Sciatic nerve (tissue), 2 donors: ENCODE results near the gene CHPF. TPM values are rescaled to one million over a fixed set of nuclear protein-coding genes. Genes with fewer than 3 reads are reported as not detected.

ENCODE experiments used
- ATAC-seq: fragments of 200-7000 bp; cut with Tn5 transposase; one replicate; pipeline ENCODE4 v1.9.1; 2020; ENCODE audit warnings: mild to moderate bottlenecking, moderate library complexity
- DNase-seq: peaks from one replicate; pipeline ENCODE4 v3.0.0-alpha.2; 2020; ENCODE audit warnings: low spot score
- intact Hi-C: fragments of 100-400 bp; cut with DNase I; formaldehyde crosslinking; loops from one replicate; pipeline ENCODE4 v1.14.2; 2022
- total RNA-seq: library from RNA; stranded (reverse); fragmentation: NEBNext Ultra II Directional; extraction: Animal tissue kit (Norgen Biotek cat#: 25700); gene quantifications from one replicate; pipeline ENCODE4 v1.2.1, GENCODE V29; 2021
- donor health status: DM: no; HTN: no; CAD: no.
- donor health status: DM: no; HTN: no; CAD: no.

The CHPF gene
- total RNA-seq, 1 donor from 2014 or later = 33.4 TPM

DNA sequence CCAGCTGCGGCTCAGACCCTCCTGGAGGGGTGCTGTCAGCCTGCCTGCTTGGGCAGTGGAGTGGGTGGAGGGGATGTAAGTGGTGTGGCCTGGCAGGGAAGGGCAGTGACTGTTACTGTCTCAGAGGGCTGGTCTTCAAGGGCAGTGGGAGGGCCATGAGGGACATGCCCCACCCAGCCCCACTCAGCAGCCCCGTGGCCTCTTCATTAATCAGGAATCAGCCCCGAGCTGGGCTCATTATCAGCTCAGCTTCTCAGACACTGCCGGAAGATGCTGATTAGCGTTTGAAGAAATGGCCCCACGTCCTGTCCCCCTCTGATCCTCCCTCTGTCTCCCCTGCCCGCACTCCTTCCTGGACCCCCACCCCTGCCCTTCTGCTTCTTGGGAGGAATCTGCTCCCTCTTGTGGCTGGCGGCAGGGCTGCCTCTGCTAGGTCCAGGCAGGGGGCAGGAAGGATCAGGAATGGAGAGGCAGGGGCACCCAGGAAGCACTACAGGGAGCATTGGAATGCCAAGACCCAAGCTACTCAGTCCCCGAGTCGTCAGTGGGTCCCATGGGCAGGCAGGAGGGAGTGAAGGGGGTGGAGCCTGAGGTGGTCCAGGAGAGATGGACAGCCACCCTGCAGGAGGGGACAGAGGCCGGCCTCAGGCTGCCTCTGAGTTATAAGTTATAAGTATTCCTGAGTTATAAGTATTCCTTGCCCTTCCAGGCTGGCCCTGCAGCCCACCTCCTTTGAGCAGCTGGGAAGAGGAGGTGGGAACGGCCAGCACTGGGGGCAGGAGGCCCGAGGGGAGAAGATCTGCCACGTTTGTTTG, 22.3 kb downstream of the CHPF start:
- no peak for DNase-seq
- intact Hi-C loops = no loop called here

DNA sequence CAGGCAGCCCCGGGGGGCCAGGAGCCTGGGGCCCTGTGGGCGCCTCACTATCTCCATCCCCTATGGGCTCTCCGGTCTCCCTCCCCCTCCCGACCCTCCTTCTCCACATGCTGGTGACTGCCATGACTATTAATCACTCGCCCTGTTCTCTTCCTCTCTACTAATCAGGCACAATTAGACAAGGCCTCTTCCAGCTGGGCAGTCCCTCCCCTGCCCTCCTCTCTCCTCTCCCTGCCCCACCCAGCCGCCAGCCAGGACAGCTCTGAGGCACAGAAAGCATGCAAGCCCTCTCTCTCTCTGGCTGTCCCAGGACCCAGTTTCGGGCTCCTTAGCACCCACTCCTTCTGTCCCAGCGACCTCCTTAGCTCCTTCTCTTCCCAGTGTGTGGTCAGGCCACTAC, 23.5 kb downstream of the CHPF start:
- intact Hi-C loops = no loop called here
- ATAC-seq (no peak), DNase-seq (no peak)

More for the DNA sequence above, 22.3 kb downstream of the CHPF start:
- ATAC-seq = peak; percentile 47

DNA sequence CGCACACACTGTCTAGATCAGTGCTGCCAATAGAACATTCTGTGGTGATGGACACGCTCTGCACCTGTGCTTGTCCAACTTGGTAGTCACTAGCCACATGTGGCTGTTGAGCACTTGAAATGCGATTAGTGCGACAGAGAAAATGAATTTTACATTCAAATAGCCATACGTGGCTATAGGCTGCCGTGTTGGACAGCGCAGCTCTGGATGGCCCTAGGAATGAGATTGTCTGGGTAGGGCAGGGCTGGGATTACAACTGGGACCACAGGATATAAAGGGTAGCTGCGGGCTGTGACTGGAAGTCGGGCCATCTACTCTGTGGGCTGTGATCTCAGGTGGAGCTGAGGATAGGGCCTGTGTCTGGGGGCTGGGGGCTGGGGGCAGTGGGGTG, 24.1 kb downstream of the CHPF start:
- ATAC-seq = no peak
- no peak for DNase-seq
- intact Hi-C loops = no loop called here

DNA sequence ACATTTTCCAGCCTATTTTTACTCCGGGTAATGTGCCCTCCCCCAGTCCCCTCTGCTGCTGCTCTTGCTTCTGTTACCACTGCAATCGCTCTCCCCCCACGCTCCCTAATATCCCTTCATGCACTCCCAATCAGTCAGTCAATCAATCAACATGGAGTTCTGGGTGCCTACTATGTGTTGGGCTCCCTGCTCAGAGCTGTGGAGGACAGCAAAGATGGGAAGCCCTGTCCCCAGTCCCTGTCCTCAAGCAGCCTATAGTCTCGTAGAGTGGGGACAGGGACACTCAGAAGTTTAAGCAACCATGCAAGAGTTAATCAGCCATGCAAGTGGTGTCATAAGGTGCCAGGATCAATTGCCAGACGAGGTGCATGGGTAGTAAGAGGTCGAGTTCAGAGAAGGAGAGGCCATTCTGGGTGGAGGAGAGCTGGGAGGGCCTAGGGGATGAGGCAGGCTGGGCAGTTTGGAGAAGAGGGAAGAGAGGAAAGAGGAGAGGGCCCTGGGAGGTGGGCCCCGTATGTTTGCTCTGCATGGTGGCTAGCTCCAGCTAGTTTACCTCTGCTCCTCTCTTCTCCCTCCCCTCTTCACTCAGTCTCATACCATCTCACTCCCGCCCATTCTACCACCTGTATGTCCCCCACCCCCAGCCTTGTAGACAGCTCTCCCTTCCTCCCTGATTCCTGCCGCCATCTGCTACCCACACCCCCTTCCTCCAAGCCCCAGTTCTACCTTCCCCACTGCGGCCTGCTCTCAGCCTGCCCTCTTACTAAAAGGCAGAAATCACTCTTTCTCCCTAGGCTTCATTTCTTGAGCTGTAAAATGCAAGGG, 25.4 kb downstream of the CHPF start:
- intact Hi-C loops = no loop called here
- no peak for ATAC-seq
- DNase-seq = no peak

DNA sequence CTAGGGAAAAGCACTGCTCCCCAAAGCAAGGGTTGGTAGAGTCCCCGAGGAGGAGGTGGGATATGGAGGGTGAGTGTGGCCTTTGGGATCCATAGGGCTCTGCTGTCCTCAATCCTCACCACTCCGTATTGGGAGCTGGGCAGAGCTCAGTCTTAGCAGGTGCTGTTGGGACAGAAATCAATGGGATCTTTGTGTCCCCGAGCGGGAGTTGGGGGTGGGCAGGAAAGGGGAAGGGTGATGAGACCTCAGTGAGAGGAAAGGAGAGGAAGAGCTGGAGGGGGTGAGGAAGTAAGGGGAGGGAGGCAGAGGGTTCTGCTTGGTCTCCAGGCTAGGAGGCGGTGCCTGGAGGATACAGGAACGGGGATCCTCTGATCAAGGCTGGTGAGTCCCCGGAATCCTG, 26.7 kb downstream of the CHPF start:
- ATAC-seq (no peak), DNase-seq (no peak)
- intact Hi-C loops = no loop called here

DNA sequence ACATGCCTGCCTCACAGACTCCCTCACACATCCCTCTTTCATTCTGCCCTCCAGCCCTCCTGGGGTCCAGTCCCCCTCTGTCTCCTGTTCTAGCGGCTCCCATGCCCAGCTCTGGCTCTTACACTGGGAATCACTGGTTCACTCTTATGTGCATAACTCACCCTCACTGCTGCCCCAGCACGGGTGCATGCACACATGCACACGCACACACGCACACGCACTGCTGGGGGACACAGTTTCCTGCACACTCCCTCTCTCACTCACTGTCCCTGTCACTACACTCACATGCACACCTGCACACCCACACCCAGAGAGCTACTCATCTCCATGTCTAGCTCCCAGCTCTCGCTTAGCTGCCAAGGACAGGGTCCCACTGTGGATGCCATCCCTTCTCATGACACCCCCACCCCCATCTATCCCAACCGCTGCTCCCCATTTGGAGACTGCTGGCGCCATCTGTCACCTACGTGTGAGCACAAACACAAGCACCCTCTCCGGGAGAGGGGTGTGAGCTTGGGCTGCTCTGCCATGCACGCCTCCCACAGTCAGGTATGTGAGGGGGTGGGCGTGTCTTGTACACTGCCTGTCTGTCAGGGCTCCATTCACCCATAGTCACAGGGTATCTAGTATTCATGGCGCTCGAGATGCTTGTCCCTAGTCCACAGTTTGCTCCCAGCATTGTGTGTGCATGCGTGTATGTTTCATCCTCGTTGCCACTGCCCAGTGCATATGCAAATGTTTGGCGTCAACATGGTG, 27.6 kb downstream of the CHPF start:
- ATAC-seq = no peak
- intact Hi-C loops = no loop called here
- DNase-seq = no peak

DNA sequence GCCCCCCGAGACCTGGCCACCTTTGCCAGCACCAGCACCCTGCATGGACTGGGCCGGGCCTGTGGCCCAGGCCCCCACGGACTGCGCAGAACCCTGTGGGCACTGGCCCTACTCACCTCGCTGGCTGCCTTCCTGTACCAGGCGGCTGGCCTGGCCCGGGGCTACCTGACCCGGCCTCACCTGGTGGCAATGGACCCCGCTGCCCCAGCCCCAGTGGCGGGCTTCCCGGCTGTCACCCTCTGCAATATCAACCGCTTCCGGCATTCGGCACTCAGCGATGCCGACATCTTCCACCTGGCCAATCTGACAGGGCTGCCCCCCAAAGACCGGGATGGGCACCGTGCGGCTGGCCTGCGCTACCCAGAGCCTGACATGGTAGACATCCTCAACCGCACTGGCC, 28.8 kb downstream of the CHPF start:
- no peak for DNase-seq
- intact Hi-C loops = no loop called here
- ATAC-seq = no peak

DNA sequence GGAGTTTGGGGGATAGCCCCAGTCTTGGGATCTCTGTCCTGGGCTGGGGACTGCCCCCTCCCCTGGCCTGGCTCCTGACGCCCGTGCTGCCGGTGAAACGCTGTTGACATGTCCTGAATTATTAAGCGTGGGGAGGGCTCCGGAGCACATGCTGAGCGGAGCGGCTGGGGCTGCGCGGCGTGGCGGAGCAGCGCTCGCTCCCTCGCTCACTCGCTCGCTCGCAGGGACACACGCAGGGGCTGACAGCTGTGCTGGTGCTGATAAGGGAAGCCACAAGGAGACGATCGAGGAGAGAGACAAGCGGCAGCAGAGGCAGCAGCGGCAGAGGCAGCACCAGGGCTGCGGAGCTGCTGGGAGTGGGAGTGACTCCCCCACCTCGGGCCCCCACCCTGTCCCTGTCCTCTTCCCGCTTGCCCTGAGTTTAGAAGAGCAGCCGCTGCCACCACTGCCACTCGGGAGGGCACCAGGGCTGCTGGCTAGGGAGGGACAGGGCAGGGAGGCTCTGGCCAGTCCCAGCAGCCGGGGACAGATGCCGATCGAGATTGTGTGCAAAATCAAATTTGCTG, 29.3 kb downstream of the CHPF start, which contains the start of gene ASIC4:
Gene ASIC4, plus strand, starts transcription at position 287 of the 566 bp plus-strand sequence. Its CDS starts 243 bp downstream, at position 530.
- DNase-seq = no peak
- intact Hi-C loops = no loop called here
- ATAC-seq = no peak

DNA sequence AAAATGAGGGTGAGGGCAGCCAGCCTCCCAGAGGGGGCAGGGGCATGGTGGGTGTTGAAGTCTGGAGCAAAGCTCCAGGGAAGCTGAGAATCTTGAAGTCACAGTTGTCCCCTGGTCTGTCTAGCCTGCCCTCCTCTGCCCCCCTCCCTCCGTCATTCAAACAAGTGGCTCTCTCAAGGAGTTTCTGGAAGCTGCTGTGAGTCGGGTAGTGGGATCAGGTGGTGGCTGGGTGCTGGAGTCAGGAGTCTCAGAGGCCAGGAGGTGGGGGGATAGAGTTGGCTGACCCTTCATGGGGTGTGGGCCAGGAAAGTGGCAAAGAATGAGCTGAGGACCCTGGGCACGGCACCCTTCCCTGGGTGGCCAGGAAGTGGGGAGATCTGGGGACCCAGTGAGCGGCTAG, 29.8 kb downstream of the CHPF start:
- DNase-seq (no peak), ATAC-seq (no peak)
- intact Hi-C loops = no loop called here

DNA sequence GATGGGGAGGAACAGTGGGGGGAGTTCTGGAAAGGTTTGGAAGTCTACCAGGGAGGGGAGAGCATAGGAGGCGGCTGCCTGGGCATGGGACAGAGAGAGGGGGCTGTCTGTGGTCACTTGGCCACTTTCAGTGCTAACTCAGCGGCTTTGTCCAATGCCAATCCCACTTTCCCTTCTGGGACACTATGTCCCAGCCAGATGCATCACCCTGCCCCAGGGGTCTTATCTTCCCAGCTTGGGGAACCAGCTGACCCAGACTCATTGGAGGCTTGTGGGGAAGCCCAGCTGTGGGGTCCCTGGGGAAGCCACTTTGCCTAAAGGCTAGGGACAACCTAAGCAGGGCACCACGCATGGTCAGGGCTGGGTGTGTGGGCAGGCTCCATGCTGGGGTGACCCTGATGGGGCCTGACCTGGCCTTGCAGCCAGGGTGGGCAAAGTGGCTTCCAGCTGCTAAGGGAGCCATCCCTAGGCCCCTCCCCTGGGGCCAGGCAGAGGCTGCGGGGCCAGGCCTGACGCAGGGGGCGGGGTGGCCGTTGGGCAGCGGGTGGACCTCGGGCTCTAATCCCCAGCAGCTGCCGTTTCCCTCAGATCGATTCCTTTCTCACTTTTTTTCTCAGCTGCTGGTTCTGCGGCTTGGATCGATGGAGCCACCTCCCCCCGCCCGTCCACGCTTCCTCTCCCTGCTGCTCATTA, 30.9 kb downstream of the CHPF start:
- intact Hi-C loops = no loop called here
- no peak for DNase-seq
- no peak for ATAC-seq

DNA sequence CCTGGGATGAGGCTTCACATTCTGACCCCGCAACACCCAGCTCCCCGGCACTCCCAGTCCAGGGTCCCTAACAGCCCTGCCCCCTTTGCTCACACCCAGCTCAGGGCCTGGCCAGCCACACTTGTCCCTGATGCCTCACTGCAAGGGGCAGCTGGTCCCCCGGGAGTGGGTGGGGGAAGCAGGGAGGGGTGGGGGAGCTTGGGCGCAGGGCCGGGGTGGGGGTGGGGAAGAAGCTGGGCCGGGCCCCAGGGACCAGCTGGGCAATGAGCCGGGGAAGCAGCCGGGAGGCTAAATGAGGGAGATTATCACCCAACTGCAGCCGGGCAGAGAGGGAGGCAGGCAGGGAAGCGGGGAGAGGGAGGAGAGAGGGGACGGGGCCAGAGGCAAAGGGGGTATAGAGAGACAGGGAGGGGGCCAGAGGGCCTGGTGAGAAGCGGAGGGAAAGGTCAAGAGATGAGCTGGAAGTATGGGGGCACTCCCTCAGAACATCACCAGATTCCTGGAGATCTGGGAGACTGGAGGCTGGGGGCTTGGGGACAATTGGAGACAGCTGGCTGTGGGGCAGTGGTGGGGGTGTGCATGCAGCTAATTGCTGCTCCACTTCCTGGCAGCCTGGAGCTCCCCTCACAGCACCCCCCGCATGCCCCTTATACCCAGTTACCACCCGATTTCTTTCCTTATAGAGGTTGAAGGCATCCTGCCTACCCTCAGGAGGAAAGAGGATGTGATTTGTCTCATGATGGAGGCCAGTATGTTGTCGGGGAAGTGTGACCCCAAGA, 31.9 kb downstream of the CHPF start:
- intact Hi-C loops = no loop called here
- DNase-seq (no peak), ATAC-seq (no peak)

DNA sequence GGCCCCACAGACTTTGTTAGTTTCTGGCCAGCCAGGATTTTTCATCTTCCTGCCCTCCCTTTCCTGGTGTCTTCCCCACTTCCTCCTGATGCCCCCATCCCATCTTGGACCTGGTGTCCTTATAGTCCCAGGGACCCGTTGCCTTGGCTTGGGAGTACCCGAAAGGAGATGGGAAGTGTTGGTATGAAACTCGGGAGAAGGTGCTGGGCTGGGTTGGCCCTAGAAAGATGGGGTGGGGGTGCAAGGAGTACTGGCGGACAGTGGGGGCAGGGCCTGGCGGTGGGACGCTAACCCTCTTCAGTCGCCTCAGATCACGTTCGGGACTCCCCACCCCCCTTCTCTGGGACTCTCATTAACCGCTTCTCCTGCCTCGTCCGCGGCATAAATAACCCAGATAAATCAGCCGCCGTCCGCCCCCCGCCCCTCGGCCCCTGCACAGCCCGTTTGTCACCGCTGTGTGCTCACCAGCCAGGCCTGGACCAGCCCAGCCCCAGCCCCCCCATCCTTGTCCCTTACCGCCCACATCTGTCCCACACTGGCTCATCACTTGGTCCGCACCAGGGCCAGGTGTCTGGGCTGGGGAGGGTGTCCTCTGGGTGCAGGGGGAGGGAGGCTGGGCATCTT, 33.0 kb downstream of the CHPF start:
- DNase-seq (no peak), ATAC-seq (no peak)
- intact Hi-C loops = no loop called here

DNA sequence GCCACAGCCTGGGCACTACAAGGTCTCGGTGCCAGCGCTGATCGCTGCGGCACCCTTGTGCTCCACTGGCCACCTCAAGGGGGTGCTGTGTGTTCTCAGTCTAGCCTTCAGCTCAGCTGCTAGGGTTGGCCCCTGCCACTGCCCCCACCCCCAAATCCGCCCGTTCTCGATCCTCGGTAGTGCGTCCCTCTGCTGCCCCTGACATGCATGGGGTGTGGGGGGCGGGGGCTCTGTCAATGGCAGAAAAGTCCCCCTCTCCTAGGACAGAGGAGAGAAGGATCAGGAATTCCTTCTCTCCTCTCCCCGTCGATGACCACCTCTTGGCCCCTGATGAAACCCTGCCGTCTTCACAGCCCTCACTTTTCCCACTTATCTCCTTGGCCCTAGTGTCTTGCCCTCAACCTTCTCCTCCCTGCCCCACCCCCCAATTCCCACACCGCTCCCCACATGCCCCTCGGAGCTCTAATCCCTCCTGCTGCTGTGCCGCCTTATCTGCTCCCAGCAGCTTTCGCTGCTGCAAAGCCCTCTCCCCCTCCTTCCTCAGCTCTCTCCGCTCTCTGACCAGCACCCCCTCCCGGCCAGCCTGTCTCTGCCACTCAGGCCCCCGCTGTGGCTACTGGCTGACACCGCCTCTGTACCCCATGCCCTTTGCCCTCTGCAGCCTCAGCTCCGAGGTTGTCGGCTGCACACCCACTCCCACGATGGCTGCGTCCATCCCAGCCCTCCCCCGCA, 33.7 kb downstream of the CHPF start:
- intact Hi-C loops = no loop called here
- ATAC-seq (peak; percentile 82), DNase-seq (peak; percentile 74)

DNA sequence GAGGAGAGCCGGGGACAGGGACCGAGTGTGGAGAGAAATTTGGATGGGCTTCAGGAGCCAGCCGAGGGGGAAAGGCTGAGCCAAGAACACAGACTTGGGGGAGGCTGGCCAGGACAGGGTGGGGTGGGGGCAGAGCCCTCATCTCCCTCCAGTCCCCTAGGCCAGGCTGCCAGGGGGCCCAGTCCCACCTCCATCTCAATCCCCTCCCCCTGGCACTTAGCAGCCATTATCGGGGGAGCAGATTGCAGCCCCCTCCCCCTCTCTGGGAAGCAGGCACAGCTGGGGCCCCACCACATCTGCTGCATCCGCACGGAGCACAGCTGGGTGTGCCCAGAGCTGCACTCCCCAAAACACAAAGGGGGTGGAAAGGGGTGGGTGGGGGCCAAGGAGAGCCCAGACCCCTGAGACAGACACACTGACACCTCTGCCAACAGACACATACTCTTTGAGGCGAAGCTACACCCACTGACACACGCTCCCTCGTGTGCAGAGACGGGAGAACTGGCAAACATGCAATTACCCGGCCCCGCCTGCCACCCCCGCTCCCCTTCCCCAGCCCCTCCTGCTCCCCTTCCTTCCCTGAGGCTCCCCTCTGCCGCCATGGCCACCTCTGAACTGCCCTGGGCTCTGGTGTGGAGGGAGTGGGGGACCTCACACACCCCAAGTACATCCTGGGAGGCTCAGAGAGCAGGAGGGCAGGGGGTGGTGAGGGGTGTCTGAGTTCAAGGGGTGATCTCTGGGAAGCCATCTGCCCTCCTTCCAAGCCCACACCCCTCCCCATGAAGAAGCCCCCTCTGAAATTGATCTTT, 34.4 kb downstream of the CHPF start:
- DNase-seq (no peak), ATAC-seq (peak; percentile 30)
- intact Hi-C loops = no loop called here

DNA sequence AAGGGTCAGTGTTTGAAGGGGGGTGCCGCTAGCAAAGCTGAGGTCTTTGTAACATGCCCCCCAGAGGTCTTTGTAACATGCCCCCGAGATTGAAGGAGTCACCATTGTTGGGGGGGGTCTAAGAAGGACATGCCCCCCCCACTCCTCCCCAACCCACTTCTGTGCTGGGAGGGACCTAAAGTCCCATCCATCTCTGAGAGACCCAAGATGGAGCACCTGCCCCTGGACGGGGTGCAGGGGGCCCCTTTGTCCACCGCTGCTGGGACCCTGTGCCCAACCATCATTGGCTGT, 35.2 kb downstream of the CHPF start:
- DNase-seq = no peak
- intact Hi-C loops = no loop called here
- no peak for ATAC-seq
